ENCODE measurements around the gene TRIM15. TPM values are rescaled to one million over a fixed set of nuclear protein-coding genes. Genes with fewer than 3 reads are reported as not detected.
A peak's percentile ranks its signal among the peaks of the same experiment; 100 is the strongest.
"Not testable (repeated sequence)": the region's sequence is repeated elsewhere in the genome, so short reads cannot be mapped to it uniquely, and the experiment has no call there.

The TRIM15 gene
- not detected for total RNA-seq

- H3K9me3 Mint-ChIP-seq: no peaks in the 10 kb centered on the region
- peak; percentile 84 for DNase-seq
- H3K27ac Mint-ChIP-seq: no peak within 1 kb of the TSS
- peak; percentile 79 for ATAC-seq
- peaks cover 26% of the 10 kb centered on the region for H3K27me3 Mint-ChIP-seq
- POLR2A ChIA-PET: no interaction called here
- CTCF ChIA-PET: interaction anchor here (1.1 kb wide), 1 partner anchor 60 kb away, joined by 5 read pairs; no protein-coding TSS in a partner anchor
- intact Hi-C loops (cut with micrococcal nuclease): no loop called here
- H3K4me1 Mint-ChIP-seq (ENCODE audit: low read depth): peaks cover 23% of the 10 kb centered on the region
- no peak for TF ChIP-seq CTCF (IDR thresholded peaks at IDR 0.05)
- H3K4me3 Mint-ChIP-seq: no peak within 1 kb of the TSS
- H3K36me3 Mint-ChIP-seq (ENCODE audit: low read depth): no peaks in the 10 kb centered on the region
Observed at GRCh38 chr6:30163090-30163917, at the start of gene TRIM15. Gene TRIM15 (plus strand): TSS chr6:30163546. CDS start chr6:30163685, 139 bp downstream.

DNA sequence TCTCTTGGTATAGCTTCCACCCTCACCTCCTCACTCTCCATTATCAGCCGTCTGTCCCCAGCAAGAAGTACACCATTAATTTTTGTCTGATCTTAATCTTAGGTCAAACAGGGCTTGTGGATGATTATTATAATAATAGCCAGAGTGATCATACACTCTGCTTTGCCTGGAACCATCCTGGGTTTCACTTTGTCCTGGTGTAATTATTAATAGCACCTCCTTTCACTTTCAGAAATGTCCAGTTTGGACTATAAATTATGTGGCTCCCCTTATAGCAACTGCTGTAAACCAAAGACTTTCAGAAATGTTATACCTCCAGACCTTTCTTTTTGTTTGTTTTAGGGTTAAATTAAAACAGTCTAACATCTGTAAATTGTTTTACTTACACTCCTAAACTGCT is 49.5 kb upstream of the TRIM15 start:
- CTCF ChIA-PET: interaction anchor here (1.1 to 7.7 kb wide), 2 partner anchors 11 to 18 kb away, joined by 4 to 61 read pairs; no protein-coding TSS in a partner anchor
- H3K4me3 Mint-ChIP-seq: no peak overlapping the region
- TF ChIP-seq CTCF (IDR thresholded peaks at IDR 0.05): no peak
- intact Hi-C loops (cut with micrococcal nuclease): no loop called here
- H3K27me3 Mint-ChIP-seq: peaks cover 37% of the 10 kb centered on the region
- POLR2A ChIA-PET: no interaction called here
- no peaks in the 10 kb centered on the region for H3K9me3 Mint-ChIP-seq
- H3K27ac Mint-ChIP-seq: no peak overlapping the region
- DNase-seq (no peak), ATAC-seq (no peak)
- peaks cover 13% of the 10 kb centered on the region for H3K4me1 Mint-ChIP-seq (ENCODE audit: low read depth)
- H3K36me3 Mint-ChIP-seq (ENCODE audit: low read depth): no peaks in the 10 kb centered on the region

- Mint-ChIP-seq H3K27me3 (peaks cover 26% of the 10 kb centered on the region), H3K9me3 (no peaks in the 10 kb centered on the region), H3K4me1 (ENCODE audit: low read depth) (peaks cover 13% of the 10 kb centered on the region), H3K27ac (no peak overlapping the region), H3K36me3 (ENCODE audit: low read depth) (no peaks in the 10 kb centered on the region), H3K4me3 (no peak overlapping the region)
- no peak for ATAC-seq
- TF ChIP-seq CTCF (IDR thresholded peaks at IDR 0.05): peak; percentile 14
- intact Hi-C loops (cut with micrococcal nuclease): no loop called here
- CTCF ChIA-PET: interaction anchor here (0.8 to 7.7 kb wide), 2 partner anchors 15 to 54 kb away, joined by 3 to 61 read pairs; no protein-coding TSS in a partner anchor
- DNase-seq: no peak
- POLR2A ChIA-PET: interaction anchor here (0.7 kb wide), 1 partner anchor 857 kb away, joined by 3 read pairs; no protein-coding TSS in a partner anchor
Observed at GRCh38 chr6:30116724-30117123, 46.6 kb upstream of the TRIM15 start.

- DNase-seq; POLR2A ChIA-PET; H3K36me3 Mint-ChIP-seq (ENCODE audit: low read depth); H3K27ac Mint-ChIP-seq; H3K4me1 Mint-ChIP-seq (ENCODE audit: low read depth); ATAC-seq; H3K9me3 Mint-ChIP-seq; intact Hi-C loops (cut with micrococcal nuclease); H3K4me3 Mint-ChIP-seq: not testable (repeated sequence)
- CTCF ChIA-PET: interaction anchor here (1.8 to 2.4 kb wide), 2 partner anchors 13 to 15 kb away, joined by 5 to 15 read pairs; no protein-coding TSS in a partner anchor
- peaks cover 22% of the 10 kb centered on the region for H3K27me3 Mint-ChIP-seq
Observed at GRCh38 chr6:30118691-30119090, 44.7 kb upstream of the TRIM15 start.

DNA sequence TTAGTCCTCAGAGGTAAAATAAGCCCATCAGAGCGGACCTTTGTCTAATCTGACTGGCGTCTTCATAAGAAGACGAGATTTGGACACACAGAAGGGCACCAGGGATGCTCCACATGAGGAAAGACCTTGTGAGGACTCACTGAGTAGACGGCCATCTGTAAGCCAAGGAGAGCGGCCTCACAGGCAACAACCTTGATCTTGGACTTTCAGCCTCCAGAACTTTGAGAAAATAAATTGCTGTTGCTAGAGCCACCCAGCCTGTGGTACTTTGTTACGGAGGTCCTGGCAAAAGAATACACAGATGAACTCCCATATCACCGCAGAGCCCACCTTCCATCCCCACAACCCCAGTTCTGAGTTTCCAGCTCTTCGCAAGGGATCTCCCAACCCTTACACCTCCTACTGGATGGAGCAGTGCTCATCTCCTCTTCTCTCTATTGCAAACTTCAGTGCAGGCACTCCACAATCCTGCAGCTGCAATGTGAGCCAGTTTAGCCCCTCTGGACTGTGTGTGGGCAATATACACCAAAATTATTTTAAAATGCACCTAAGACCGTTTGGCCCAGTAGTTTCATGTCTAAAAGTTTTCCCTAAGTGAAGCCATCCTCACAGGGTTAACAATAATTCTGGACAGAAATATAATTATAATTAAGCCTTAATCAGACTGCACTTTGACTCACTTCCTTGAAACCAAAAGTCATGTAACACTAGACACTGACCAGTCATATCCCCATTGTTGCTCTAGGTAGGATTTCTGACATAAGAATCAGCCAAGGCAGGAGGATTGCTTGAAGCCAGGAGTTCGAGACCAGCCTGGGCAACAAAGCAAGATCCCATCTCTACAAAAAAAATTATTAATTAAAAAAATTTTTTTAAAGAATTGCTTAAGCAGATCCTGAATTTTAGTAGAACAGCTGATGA is 41.6 kb upstream of the TRIM15 start:
- ATAC-seq (no peak), DNase-seq (no peak)
- H3K4me1 Mint-ChIP-seq (ENCODE audit: low read depth): no peaks in the 10 kb centered on the region
- peaks cover 18% of the 10 kb centered on the region for H3K27me3 Mint-ChIP-seq
- H3K27ac Mint-ChIP-seq: no peak overlapping the region
- intact Hi-C loops (cut with micrococcal nuclease): no loop called here
- no peak overlapping the region for H3K4me3 Mint-ChIP-seq
- no peak for TF ChIP-seq CTCF (IDR thresholded peaks at IDR 0.05)
- POLR2A ChIA-PET: no interaction called here
- CTCF ChIA-PET: interaction anchor here (0.7 to 1.6 kb wide), 4 partner anchors 9 to 18 kb away, joined by 3 to 15 read pairs (median 4); no protein-coding TSS in a partner anchor
- no peaks in the 10 kb centered on the region for H3K36me3 Mint-ChIP-seq (ENCODE audit: low read depth)
- no peaks in the 10 kb centered on the region for H3K9me3 Mint-ChIP-seq

Data from activated CD8-positive, alpha-beta T cell treated with anti-CD3 and anti-CD28 coated beads for 36 hours (primary cell).